GM13977 (cell line): ENCODE measurements around the gene MLLT3.

Source experiments
- DNase-seq: peaks from one replicate; pipeline ENCODE4 v3.0.0; 2012; ENCODE audit warnings: low spot score
- CTCF ChIP-seq: IDR thresholded peaks from 2 replicates; pipeline ENCODE4 v1.5.1; 2012; ENCODE audit warnings: mild to moderate bottlenecking, control low read depth; ENCODE audit not compliant: insufficient read depth; ENCODE audit errors: extremely low read depth, missing control alignments
- in situ Hi-C: fragments of 300-500 bp; cut with MboI; formaldehyde crosslinking; loops from one replicate; pipeline ENCODE4 v1.12.0; 2022; ENCODE audit warnings: low sequenced_read_pairs, low pct_unique_long_range_greater_than_20kb, mixed read lengths, inconsistent platforms; ENCODE audit not compliant: unreplicated experiment

Gene MLLT3

GRCh38 chr9:20557890-20558565, 64.3 kb downstream of the MLLT3 start:
- in situ Hi-C loops, result no loop called here
- no peak for TF ChIP-seq CTCF
- no peak for DNase-seq

- in situ Hi-C loops, result no loop called here
- DNase-seq, result no peak
Observed at GRCh38 chr9:20557285-20557684, 65.0 kb downstream of the MLLT3 start.

GRCh38 chr9:20553558-20554149, 68.6 kb downstream of the MLLT3 start:
- DNase-seq, result no peak
- no peak for TF ChIP-seq CTCF
- in situ Hi-C loops, result no loop called here

More at GRCh38 chr9:20557285-20557684, 65.0 kb downstream of the MLLT3 start:
- TF ChIP-seq CTCF, result no peak

- in situ Hi-C loops, result no loop called here
- DNase-seq, result no peak
- peak; percentile 9 for TF ChIP-seq CTCF
Observed at GRCh38 chr9:20552874-20553557, 69.3 kb downstream of the MLLT3 start.

GRCh38 chr9:20551835-20552234, 70.5 kb downstream of the MLLT3 start:
- peak; percentile 22 for DNase-seq
- in situ Hi-C loops, result no loop called here

GRCh38 chr9:20551236-20551635, 71.1 kb downstream of the MLLT3 start:
- in situ Hi-C loops, result no loop called here
- no peak for DNase-seq
- no peak for TF ChIP-seq CTCF

More at GRCh38 chr9:20551835-20552234, 70.5 kb downstream of the MLLT3 start:
- TF ChIP-seq CTCF, result no peak
